HG03139 (cell line): Measurements from ENCODE around the gene GNB2.
A peak's percentile ranks its signal among the peaks of the same experiment; 100 is the strongest.
"Not testable (repeated sequence)": the region's sequence is repeated elsewhere in the genome, so short reads cannot be mapped to it uniquely, and the experiment has no call there.

ENCODE experiments used
- ATAC-seq: cut with Tn5 transposase; IDR thresholded peaks from one replicate; pipeline ENCODE4 v1.9.1; 2021; ENCODE audit not compliant: unreplicated experiment

Gene GNB2

GRCh38 chr7:100693312-100694097 lies 20.0 kb downstream of the GNB2 start:
- no peak for ATAC-seq

- ATAC-seq = no peak
Observed at GRCh38 chr7:100694098-100694745, 20.7 kb downstream of the GNB2 start, which contains the start of gene GIGYF1. TSS of gene GIGYF1 (minus strand) at chr7:100694250. CDS start at chr7:100688238, 6,012 bp downstream.

- ATAC-seq = no peak
Observed at GRCh38 chr7:100696123-100696521, 22.6 kb downstream of the GNB2 start.

GRCh38 chr7:100699018-100699417 lies 25.5 kb downstream of the GNB2 start:
- ATAC-seq = no peak

GRCh38 chr7:100701089-100701488 lies 27.5 kb downstream of the GNB2 start:
- ATAC-seq = not testable (repeated sequence)

- ATAC-seq = peak; percentile 47
Observed at GRCh38 chr7:100705320-100705752, 31.8 kb downstream of the GNB2 start.

GRCh38 chr7:100705753-100706671 lies 32.5 kb downstream of the GNB2 start, which contains the start of gene POP7:
TSS of gene POP7 (plus strand) at chr7:100706121. CDS start at chr7:100706831, 710 bp downstream.
- peak; percentile 80 for ATAC-seq

GRCh38 chr7:100706672-100707311 lies 33.3 kb downstream of the GNB2 start:
- ATAC-seq = no peak

GRCh38 chr7:100708395-100708794 lies 34.9 kb downstream of the GNB2 start:
- ATAC-seq = no peak

- ATAC-seq = no peak
Observed at GRCh38 chr7:100710452-100710851, 36.9 kb downstream of the GNB2 start.

- no peak for ATAC-seq
Observed at GRCh38 chr7:100711369-100711768, 37.8 kb downstream of the GNB2 start.

GRCh38 chr7:100714725-100715124 lies 41.2 kb downstream of the GNB2 start:
- ATAC-seq = no peak

GRCh38 chr7:100717073-100717472 lies 43.5 kb downstream of the GNB2 start:
- not testable (repeated sequence) for ATAC-seq

GRCh38 chr7:100719523-100720278 lies 46.2 kb downstream of the GNB2 start:
- no peak for ATAC-seq

GRCh38 chr7:100720279-100720670 lies 46.7 kb downstream of the GNB2 start, which contains the start of gene EPO:
TSS of gene EPO (plus strand) at chr7:100720468. CDS start at chr7:100720981, 513 bp downstream.
- ATAC-seq = no peak

GRCh38 chr7:100720671-100721504 lies 47.3 kb downstream of the GNB2 start:
- no peak for ATAC-seq

- ATAC-seq = no peak
Observed at GRCh38 chr7:100721505-100721812, 47.9 kb downstream of the GNB2 start.

GRCh38 chr7:100722480-100723212 lies 49.1 kb downstream of the GNB2 start:
- no peak for ATAC-seq
